GM19467 (cell line): ENCODE data around the gene PLA2G7.
"Not testable (repeated sequence)": the region's sequence is repeated elsewhere in the genome, so short reads cannot be mapped to it uniquely, and the experiment has no call there.

Source experiments
- ATAC-seq: cut with Tn5 transposase; IDR thresholded peaks from one replicate; pipeline ENCODE4 v1.9.1; 2021; ENCODE audit warnings: mild to moderate bottlenecking, moderate library complexity; ENCODE audit not compliant: unreplicated experiment

PLA2G7 gene

GRCh38 chr6:46749731-46750130 is 14.6 kb upstream of the PLA2G7 start:
- no peak for ATAC-seq

GRCh38 chr6:46748940-46749503 is 13.8 kb upstream of the PLA2G7 start:
- ATAC-seq, result no peak

GRCh38 chr6:46746696-46747095 is 11.5 kb upstream of the PLA2G7 start, which contains the start of gene ANKRD66:
ANKRD66 (plus strand) TSS chr6:46746933; CDS start chr6:46751949, 5,016 bp downstream.
- ATAC-seq, result no peak

GRCh38 chr6:46745973-46746372 is 10.8 kb upstream of the PLA2G7 start:
- ATAC-seq, result no peak

GRCh38 chr6:46744159-46744725 is 9.1 kb upstream of the PLA2G7 start:
- ATAC-seq, result not testable (repeated sequence)

- ATAC-seq, result no peak
Observed at GRCh38 chr6:46743425-46744158, 8.4 kb upstream of the PLA2G7 start.

GRCh38 chr6:46741910-46742309 is 6.7 kb upstream of the PLA2G7 start:
- ATAC-seq, result no peak

GRCh38 chr6:46741482-46741881 is 6.3 kb upstream of the PLA2G7 start:
- no peak for ATAC-seq

GRCh38 chr6:46736906-46737305 is 1.7 kb upstream of the PLA2G7 start:
- no peak for ATAC-seq

- ATAC-seq, result no peak
Observed at GRCh38 chr6:46735720-46736031, 501 bp upstream of the PLA2G7 start.

- no peak for ATAC-seq
Observed at GRCh38 chr6:46733341-46733801, 1.8 kb downstream of the PLA2G7 start.

GRCh38 chr6:46730921-46731461 is 4.2 kb downstream of the PLA2G7 start:
- ATAC-seq, result no peak

- no peak for ATAC-seq
Observed at GRCh38 chr6:46729787-46730326, 5.3 kb downstream of the PLA2G7 start.

GRCh38 chr6:46720401-46720800 is 14.8 kb downstream of the PLA2G7 start:
- no peak for ATAC-seq

- no peak for ATAC-seq
Observed at GRCh38 chr6:46719099-46719498, 16.1 kb downstream of the PLA2G7 start.

GRCh38 chr6:46715141-46715540 is 20.0 kb downstream of the PLA2G7 start:
- ATAC-seq, result no peak

GRCh38 chr6:46711491-46711890 is 23.7 kb downstream of the PLA2G7 start:
- ATAC-seq, result no peak

- no peak for ATAC-seq
Observed at GRCh38 chr6:46706464-46706863, 28.7 kb downstream of the PLA2G7 start.

- no peak for ATAC-seq
Observed at GRCh38 chr6:46704562-46704961, 30.6 kb downstream of the PLA2G7 start.

- no peak for ATAC-seq
Observed at GRCh38 chr6:46699970-46700369, 35.2 kb downstream of the PLA2G7 start.

- ATAC-seq, result no peak
Observed at GRCh38 chr6:46690911-46691451, 44.2 kb downstream of the PLA2G7 start.
